HG03060 (cell line): Measurements from ENCODE around the gene UNC13C.
"Not testable (repeated sequence)": the region's sequence is repeated elsewhere in the genome, so short reads cannot be mapped to it uniquely, and the experiment has no call there.

Source experiments
- ATAC-seq: cut with Tn5 transposase; IDR thresholded peaks from one replicate; pipeline ENCODE4 v1.9.1; 2021; ENCODE audit warnings: low read depth, moderate number of reproducible peaks; ENCODE audit not compliant: unreplicated experiment

UNC13C gene

DNA sequence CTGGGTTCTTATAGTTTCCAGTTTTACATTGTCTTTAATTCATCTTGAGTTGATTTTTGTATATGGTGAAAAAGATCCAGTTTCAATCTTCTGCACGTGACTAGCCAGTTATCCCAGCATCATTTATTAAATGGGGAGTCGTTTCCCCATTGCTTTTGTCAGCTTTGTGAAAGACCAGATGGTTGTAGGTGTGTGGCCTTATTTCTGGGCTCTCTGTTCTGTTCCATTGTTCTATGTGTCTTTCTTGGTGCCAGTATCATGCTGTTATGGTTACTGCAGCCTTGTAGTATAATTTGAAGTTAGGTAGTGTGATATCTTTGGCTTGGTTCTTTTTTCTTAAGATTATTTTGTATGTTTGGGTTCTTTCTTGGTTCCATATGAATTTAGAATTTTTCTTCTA, 432.2 kb downstream of the UNC13C start:
- no peak for ATAC-seq

GRCh38 chr15:54424171-54424570, 445.9 kb downstream of the UNC13C start:
- no peak for ATAC-seq

- no peak for ATAC-seq
Observed at GRCh38 chr15:54428596-54428995, 450.4 kb downstream of the UNC13C start.

DNA sequence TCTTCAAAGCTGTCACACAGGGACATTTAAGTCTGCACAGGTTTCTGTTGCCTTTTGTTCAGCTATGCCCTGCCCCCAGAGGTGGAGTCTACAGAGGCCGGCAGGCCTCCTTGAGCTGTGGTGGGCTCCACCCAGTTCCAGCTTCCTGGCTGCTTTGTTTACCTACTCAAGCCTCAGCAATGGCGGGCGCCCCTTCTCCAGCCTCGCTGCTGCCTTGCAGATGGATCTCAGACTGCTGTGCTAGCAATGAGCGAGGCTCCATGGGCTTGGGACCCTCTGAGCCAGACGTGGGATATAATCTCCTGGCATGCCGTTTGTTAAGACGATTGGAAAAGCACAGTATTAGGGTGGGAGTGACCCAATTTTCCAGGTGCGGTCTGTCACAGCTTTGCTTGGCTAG, 472.0 kb downstream of the UNC13C start:
- ATAC-seq: not testable (repeated sequence)

DNA sequence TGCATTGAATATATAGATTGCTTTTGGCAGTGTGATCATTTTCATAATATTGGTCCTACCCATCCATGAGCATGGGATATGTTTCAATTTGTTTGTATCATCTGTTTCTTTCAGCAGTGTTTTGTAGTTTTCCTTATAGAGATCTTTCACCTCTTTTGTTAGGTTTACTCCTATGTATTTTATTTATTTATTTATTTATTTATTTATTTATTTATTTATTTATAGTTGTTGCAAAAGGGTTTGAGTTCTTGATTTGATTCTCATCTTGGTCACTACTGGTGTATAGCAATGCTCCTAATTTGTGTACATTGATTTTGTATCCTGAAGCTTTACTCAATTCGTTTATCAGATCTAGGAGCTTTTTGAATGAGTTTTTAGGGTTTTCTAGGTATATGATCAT, 478.2 kb downstream of the UNC13C start:
- no peak for ATAC-seq

DNA sequence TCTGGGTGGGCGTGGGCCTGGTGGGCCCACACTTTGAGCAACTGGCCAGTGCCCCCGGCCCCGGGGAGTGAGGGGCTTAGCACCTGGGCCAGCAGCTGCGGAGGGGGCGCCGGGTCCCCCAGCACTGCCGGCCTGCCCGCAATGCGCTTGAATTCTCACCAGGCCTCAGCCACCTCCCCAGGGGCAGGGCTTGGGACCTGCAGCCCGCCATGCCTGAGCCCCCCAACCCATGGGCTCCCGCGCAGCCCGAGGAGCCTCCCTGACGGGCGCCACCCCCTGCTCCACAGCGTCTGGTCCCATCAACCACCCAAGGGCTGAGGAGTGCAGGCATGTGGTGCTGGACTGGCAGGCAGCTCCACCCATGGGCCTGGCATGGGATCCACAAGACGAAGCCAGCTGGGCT, 484.3 kb downstream of the UNC13C start:
- no peak for ATAC-seq

DNA sequence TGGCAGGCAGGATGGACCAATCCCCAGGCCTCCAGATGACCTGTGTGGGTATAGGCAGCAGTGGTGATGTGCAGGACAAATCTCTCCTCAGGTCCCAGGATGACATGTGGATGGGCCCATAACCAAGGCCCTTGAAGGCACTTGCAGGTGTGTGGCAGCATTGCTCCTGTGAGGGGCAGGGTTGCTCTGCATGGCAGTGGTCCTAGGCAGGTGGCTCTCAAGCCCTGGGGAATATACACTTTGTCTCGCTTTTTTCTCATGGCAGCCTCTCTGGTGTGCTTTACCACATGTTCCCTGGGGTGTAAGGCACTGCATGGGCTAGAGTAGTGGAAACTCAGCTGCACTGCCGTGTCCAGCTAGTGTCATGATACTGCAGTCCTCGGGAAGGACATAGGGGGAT, 503.6 kb downstream of the UNC13C start:
- ATAC-seq: no peak

GRCh38 chr15:54482251-54482650, 504.0 kb downstream of the UNC13C start:
- ATAC-seq: no peak

DNA sequence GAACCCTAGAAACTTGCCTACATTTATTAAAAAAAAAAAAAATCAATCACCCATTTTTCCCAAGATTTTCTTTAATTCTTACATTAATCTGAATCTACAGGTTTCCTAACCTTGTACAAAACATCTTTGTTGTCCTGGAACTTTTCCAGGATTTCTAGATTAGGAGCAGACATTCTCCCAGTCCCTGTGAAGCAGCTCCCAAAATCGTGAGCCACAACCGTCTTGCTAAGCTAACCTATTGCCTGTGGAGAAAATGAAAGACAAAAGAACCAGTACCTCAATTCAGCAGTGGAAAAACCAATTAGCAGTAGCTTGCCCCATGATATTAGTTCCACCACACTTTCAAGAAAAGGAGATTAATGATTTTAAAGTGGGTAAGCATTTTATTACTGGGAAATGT, 522.1 kb downstream of the UNC13C start:
- ATAC-seq: no peak

- no peak for ATAC-seq
Observed at GRCh38 chr15:54502416-54503075, 524.3 kb downstream of the UNC13C start.

DNA sequence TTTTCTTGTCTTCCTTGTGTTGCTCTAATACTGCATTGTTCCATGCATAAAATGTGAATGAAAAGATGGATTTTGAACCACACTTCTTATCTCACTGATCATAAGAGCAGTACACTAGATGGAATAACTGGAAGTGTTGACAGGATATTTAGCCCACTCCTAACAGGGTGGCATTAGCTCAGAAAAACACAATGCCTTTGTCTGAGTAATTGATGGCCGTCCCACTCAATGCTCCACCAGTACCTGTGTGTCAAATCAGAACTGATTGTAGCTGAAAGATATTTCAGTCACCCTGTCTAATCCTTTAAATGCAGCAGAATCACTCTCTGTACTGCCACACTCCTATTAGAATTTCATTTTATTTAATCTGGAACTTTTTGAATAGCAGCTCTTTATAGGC, 526.5 kb downstream of the UNC13C start:
- no peak for ATAC-seq

DNA sequence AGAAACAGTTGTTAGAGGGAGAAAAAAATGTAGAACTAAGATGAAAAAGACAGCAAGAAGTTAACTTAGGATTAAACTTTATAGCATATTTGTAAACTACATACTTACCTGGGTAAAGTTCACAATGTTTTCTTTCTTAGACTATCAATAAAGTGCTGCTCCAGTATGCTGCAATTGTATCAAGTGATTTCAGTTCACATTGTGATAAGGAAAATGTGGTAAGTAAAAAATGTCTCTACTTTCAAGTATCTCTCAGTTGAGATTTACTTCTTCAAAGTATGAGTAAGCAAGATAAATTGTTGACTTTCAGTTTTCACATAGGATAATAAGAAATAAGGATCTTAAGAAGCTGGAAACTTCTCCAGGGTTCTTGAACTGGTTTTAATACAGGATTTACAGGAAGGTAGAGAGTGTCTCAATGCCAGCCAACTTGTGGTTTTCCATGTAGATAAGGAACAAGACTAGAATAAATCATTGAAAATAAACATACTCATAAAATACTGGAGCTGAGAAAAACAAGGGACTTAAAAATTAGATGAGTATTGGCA, 528.8 kb downstream of the UNC13C start:
- ATAC-seq: no peak

DNA sequence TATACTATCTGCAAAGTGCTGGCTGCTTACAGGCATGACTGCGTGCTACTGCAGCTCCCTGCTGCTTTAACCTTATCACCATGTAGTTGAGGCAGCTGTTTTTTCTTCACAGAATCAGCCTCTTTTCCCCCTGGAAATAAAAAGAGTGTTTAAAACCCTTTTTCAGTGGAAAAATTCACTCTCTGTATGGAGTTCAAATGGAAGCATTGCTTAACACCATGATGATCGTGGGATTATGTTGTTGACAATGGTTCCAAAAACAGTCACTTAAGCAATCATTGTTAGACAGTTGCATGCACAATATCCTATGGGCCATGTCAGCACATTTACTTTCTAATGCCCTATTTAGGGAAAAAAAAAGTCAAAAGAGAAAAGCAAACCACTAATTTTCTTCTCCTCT, 536.4 kb downstream of the UNC13C start:
- no peak for ATAC-seq

- ATAC-seq: no peak
Observed at GRCh38 chr15:54515664-54516582, 537.7 kb downstream of the UNC13C start.

- no peak for ATAC-seq
Observed at GRCh38 chr15:54517366-54517765, 539.1 kb downstream of the UNC13C start.

GRCh38 chr15:54518156-54518882, 540.1 kb downstream of the UNC13C start:
- ATAC-seq: no peak

DNA sequence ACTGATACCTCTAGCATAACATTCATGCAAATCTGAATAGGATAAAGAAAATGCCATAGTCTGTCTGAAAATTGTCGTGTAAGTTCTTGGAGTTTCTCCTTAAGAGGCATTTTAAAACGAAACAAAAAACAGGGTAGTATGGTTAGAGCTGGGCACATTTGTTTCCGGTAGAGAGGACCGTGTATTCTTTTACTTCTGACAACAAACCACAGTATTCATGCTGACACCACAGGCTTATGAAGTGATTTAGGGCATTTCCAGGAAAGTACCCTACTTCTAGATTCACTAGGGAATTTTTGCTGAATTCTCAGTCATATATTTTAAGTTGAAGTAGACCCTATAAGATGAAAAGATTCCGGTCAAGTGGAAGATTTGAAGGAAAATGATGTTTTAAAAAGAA, 541.3 kb downstream of the UNC13C start:
- no peak for ATAC-seq

GRCh38 chr15:54520616-54521015, 542.4 kb downstream of the UNC13C start:
- no peak for ATAC-seq

- no peak for ATAC-seq
Observed at GRCh38 chr15:54521206-54521605, 543.0 kb downstream of the UNC13C start.

DNA sequence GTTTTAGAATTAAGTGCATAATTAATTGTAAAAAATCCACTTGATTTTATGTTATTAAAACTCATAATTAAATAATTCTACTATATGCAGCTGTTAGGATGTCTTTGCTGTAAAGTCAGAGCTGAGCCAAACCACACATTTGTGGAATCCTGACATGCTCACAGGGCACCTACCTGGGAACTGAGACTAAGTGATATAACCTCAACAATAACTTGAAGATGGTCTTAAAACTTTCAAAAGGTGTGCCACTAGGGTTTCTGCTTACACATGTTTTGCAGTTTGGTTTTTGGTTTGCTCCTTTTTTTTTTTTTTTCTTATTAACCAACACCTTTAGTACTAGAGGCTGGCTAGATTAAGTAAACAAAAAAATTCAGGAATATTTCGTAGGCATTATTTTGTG, 549.8 kb downstream of the UNC13C start:
- no peak for ATAC-seq

- no peak for ATAC-seq
Observed at GRCh38 chr15:54540721-54541120, 562.5 kb downstream of the UNC13C start.
